ENCODE results near the gene PSIP1.

- TF ChIP-seq CTCF (conservative IDR thresholded peaks at IDR 0.05; ENCODE audit: low read length) (no peak), EZH2phosphoT487 (IDR thresholded peaks at IDR 0.05; ENCODE audit: borderline replicate concordance) (no peak)
Measured at GRCh38 chr9:15549611-15550010, 38.8 kb upstream of the PSIP1 start.

All from Loucy (cell line).